AG10803 (cell line): ENCODE results near the gene FOXO3.

Experiments
- DNase-seq: peaks from one replicate; pipeline ENCODE4 v3.0.0; 2010; ENCODE audit warnings: low read depth
- H3K4me3 ChIP-seq: 2 replicates; pipeline ENCODE4 v1.5.1; 2011; ENCODE audit warnings: mild to moderate bottlenecking, low read length, control low read depth
- CTCF ChIP-seq: conservative IDR thresholded peaks from 2 replicates; pipeline ENCODE4 v1.5.1; 2011; ENCODE audit warnings: mild to moderate bottlenecking, low read length, control low read depth, inconsistent platforms

The FOXO3 gene

GRCh38 chr6:108651340-108652227, 90.9 kb downstream of the FOXO3 start:
- peak; percentile 94 for DNase-seq
- no peak for TF ChIP-seq CTCF
- no peak overlapping the region for H3K4me3 ChIP-seq

GRCh38 chr6:108652375-108652774, 91.7 kb downstream of the FOXO3 start:
- no peak overlapping the region for H3K4me3 ChIP-seq
- no peak for TF ChIP-seq CTCF
- DNase-seq, result no peak

- TF ChIP-seq CTCF, result no peak
- DNase-seq, result peak; percentile 56
- H3K4me3 ChIP-seq, result no peak overlapping the region
These were observed 93.2 kb downstream of the FOXO3 start for GRCh38 chr6:108653949-108654348.

- DNase-seq, result no peak
- H3K4me3 ChIP-seq, result no peak overlapping the region
- TF ChIP-seq CTCF, result no peak
These were observed 93.9 kb downstream of the FOXO3 start for GRCh38 chr6:108654465-108655106.

GRCh38 chr6:108655806-108656651, 95.3 kb downstream of the FOXO3 start:
- peak; percentile 89 for DNase-seq
- peak overlapping the region; percentile 15 for H3K4me3 ChIP-seq
- no peak for TF ChIP-seq CTCF

- H3K4me3 ChIP-seq, result peak overlapping the region; percentile 15; the same call in 1 of the 2 replicates
- no peak for DNase-seq
- no peak for TF ChIP-seq CTCF
These were observed 96.1 kb downstream of the FOXO3 start for GRCh38 chr6:108656836-108657235.
